ENCODE results near the gene DPP7.

DPP7 gene

GRCh38 chr9:137099231-137099630 lies 15.3 kb downstream of the DPP7 start:
- H3K27ac Mint-ChIP-seq: no peak overlapping the region
- peaks cover 20% of the 10 kb centered on the region for H3K4me1 Mint-ChIP-seq (ENCODE audit: low read depth)
- peaks cover 1% of the 10 kb centered on the region for H3K36me3 Mint-ChIP-seq
- H3K27me3 Mint-ChIP-seq: no peaks in the 10 kb centered on the region
- no peak overlapping the region for H3K4me3 Mint-ChIP-seq
- no peaks in the 10 kb centered on the region for H3K9me3 Mint-ChIP-seq (ENCODE audit: low read depth)

GRCh38 chr9:137097761-137098462 lies 16.6 kb downstream of the DPP7 start:
- H3K9me3 Mint-ChIP-seq (ENCODE audit: low read depth): no peaks in the 10 kb centered on the region
- no peak overlapping the region for H3K27ac Mint-ChIP-seq
- H3K36me3 Mint-ChIP-seq: peaks cover 2% of the 10 kb centered on the region
- peaks cover 21% of the 10 kb centered on the region for H3K4me1 Mint-ChIP-seq (ENCODE audit: low read depth)
- H3K4me3 Mint-ChIP-seq: no peak overlapping the region
- no peaks in the 10 kb centered on the region for H3K27me3 Mint-ChIP-seq

DNA sequence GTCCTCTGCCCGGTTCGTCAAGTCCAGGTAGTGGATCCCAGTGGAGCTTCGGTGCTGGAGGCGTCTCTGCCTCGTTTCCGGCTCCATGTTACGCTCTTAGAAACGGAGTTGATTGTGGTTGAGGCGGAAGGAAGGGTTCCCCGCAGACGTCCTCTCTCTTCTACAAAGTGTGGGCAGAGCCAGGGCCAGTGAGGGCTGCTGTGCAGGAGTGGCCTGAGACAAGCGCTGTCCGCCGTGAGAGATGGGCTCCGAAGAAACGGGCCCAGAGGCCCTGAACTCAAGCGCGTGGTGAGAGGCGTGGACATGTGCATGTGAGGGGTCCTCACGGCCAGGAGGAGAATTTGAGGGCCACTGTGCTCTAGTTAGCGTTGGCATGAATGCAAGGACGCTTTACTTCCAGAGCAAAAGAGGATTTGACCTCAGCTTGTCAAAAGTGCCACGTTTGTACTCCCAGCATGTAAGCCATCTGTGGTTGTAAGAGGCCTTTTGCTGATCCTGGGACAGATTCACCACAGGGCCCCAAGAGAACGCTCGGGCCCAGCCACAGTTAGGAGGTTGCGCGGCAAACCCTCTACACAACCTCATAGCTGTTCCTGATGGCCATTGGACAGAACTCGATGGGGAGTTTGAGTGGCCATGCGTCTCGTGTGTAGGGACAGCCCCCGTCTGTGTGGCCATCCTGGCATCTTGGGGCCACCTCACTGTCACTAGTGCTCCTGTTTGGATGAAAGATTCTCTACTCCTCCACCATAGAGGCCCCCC lies 17.6 kb downstream of the DPP7 start:
- Mint-ChIP-seq H3K27ac (peak overlapping the region; percentile 93), H3K9me3 (ENCODE audit: low read depth) (no peaks in the 10 kb centered on the region), H3K4me1 (ENCODE audit: low read depth) (peaks cover 23% of the 10 kb centered on the region), H3K36me3 (peaks cover 2% of the 10 kb centered on the region), H3K27me3 (no peaks in the 10 kb centered on the region), H3K4me3 (no peak overlapping the region)

- no peaks in the 10 kb centered on the region for H3K27me3 Mint-ChIP-seq
- H3K4me1 Mint-ChIP-seq (ENCODE audit: low read depth): peaks cover 23% of the 10 kb centered on the region
- peaks cover 2% of the 10 kb centered on the region for H3K36me3 Mint-ChIP-seq
- H3K27ac Mint-ChIP-seq: peak overlapping the region; percentile 93
- peak overlapping the region; percentile 86 for H3K4me3 Mint-ChIP-seq
- no peaks in the 10 kb centered on the region for H3K9me3 Mint-ChIP-seq (ENCODE audit: low read depth)
Measured at GRCh38 chr9:137095664-137096517, 18.6 kb downstream of the DPP7 start.

GRCh38 chr9:137089232-137089947 lies 25.1 kb downstream of the DPP7 start:
- Mint-ChIP-seq H3K27ac (no peak overlapping the region), H3K27me3 (no peaks in the 10 kb centered on the region), H3K36me3 (peaks cover 2% of the 10 kb centered on the region), H3K9me3 (ENCODE audit: low read depth) (no peaks in the 10 kb centered on the region), H3K4me3 (no peak overlapping the region), H3K4me1 (ENCODE audit: low read depth) (peaks cover 38% of the 10 kb centered on the region)

GRCh38 chr9:137088121-137088520 lies 26.4 kb downstream of the DPP7 start:
- Mint-ChIP-seq H3K27me3 (no peaks in the 10 kb centered on the region), H3K9me3 (ENCODE audit: low read depth) (no peaks in the 10 kb centered on the region), H3K4me1 (ENCODE audit: low read depth) (peaks cover 39% of the 10 kb centered on the region), H3K27ac (peak overlapping the region; percentile 83), H3K4me3 (peak overlapping the region; percentile 90), H3K36me3 (no peaks in the 10 kb centered on the region)

GRCh38 chr9:137087409-137087925 lies 27.1 kb downstream of the DPP7 start:
- no peaks in the 10 kb centered on the region for H3K27me3 Mint-ChIP-seq
- peaks cover 39% of the 10 kb centered on the region for H3K4me1 Mint-ChIP-seq (ENCODE audit: low read depth)
- H3K4me3 Mint-ChIP-seq: peak overlapping the region; percentile 90
- H3K9me3 Mint-ChIP-seq (ENCODE audit: low read depth): no peaks in the 10 kb centered on the region
- H3K36me3 Mint-ChIP-seq: no peaks in the 10 kb centered on the region
- H3K27ac Mint-ChIP-seq: peak overlapping the region; percentile 83

DNA sequence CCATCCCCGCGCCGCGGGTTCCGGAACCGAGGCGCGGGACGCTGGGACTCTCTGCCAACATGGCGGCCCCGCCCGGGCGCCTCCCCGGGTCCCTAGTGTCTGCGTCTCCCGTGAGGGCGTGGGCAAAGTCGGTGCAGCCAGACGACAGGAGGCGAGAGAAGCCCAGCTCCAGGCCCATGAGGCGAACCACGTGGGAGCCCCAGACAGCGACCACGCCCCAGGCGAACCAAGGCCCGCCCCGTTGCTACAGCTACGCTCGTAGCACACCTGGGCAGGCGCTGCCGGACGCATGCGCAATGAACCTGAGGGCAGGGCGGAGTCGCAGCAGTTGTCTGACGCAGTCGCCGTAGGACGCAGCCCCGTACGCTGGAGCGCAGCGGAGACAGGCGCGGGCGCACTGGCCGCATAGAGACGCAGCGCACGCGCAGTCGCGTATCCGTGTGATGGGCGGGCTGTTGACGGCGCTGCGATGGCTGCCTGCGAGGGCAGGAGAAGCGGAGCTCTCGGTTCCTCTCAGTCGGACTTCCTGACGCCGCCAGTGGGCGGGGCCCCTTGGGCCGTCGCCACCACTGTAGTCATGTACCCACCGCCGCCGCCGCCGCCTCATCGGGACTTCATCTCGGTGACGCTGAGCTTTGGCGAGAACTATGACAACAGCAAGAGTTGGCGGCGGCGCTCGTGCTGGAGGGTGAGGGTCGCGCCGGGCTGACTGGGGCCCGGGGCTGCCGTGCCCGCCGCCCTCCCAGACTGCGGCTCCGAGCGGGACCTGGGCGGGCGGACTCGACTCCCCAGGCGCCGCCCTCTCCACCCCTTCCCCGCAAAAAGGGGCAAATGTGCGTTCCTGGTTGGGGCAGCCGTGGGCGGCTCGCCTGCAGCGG lies 27.8 kb downstream of the DPP7 start, which contains the start of gene MAN1B1:
Gene MAN1B1, plus strand, starts transcription at position 455 of the 878 bp plus-strand sequence. Its CDS starts 15 bp downstream, at position 470.
- H3K27ac Mint-ChIP-seq: peak within 1 kb of the TSS; percentile 98
- H3K27me3 Mint-ChIP-seq: no peaks in the 10 kb centered on the region
- H3K4me3 Mint-ChIP-seq: peak within 1 kb of the TSS; percentile 95
- H3K4me1 Mint-ChIP-seq (ENCODE audit: low read depth): peaks cover 37% of the 10 kb centered on the region
- no peaks in the 10 kb centered on the region for H3K36me3 Mint-ChIP-seq
- H3K9me3 Mint-ChIP-seq (ENCODE audit: low read depth): no peaks in the 10 kb centered on the region

DNA sequence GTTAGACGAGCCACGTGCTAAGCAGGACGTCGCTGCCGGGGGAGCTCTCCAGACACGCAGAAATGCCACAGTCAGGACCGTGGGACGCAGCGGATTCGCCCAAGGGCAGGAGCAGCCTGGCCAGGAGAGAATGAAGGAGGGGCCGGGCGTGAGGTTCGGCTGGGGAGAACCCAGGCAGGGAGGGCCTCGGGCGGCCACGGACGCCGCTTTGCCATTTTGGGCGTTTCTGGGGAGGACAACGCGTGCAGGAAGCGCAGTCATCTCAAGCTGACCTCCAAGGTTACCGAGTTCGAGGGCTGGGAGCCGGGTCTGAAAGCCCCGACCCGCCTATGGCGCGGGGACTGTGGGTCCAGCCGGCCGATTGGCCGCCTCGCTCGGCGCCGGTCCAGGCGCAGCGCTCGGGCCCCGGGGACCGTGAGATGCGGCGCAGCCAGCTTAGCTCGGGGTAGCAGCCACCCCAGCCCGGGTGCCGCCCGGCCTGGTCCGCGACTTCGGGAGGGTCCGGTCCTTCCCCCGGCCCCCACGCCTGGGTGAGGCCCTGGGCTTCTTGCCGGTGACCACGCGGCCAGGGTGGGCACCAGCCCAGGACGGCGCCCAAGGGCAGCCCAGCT lies 28.5 kb downstream of the DPP7 start:
- Mint-ChIP-seq H3K4me1 (ENCODE audit: low read depth) (peaks cover 37% of the 10 kb centered on the region), H3K27ac (peak overlapping the region; percentile 98), H3K4me3 (peak overlapping the region; percentile 95), H3K36me3 (no peaks in the 10 kb centered on the region), H3K27me3 (no peaks in the 10 kb centered on the region), H3K9me3 (ENCODE audit: low read depth) (no peaks in the 10 kb centered on the region)

- H3K4me1 Mint-ChIP-seq (ENCODE audit: low read depth): peaks cover 38% of the 10 kb centered on the region
- no peaks in the 10 kb centered on the region for H3K9me3 Mint-ChIP-seq (ENCODE audit: low read depth)
- no peak overlapping the region for H3K27ac Mint-ChIP-seq
Measured at GRCh38 chr9:137084526-137084925, 30.0 kb downstream of the DPP7 start.

GRCh38 chr9:137083394-137084004 lies 31.0 kb downstream of the DPP7 start:
- Mint-ChIP-seq H3K4me3 (no peak overlapping the region), H3K27ac (no peak overlapping the region), H3K9me3 (ENCODE audit: low read depth) (no peaks in the 10 kb centered on the region), H3K4me1 (ENCODE audit: low read depth) (peaks cover 29% of the 10 kb centered on the region), H3K36me3 (no peaks in the 10 kb centered on the region), H3K27me3 (no peaks in the 10 kb centered on the region)

More at GRCh38 chr9:137084526-137084925, 30.0 kb downstream of the DPP7 start:
- H3K36me3 Mint-ChIP-seq: no peaks in the 10 kb centered on the region
- no peaks in the 10 kb centered on the region for H3K27me3 Mint-ChIP-seq
- no peak overlapping the region for H3K4me3 Mint-ChIP-seq

- peaks cover 25% of the 10 kb centered on the region for H3K4me1 Mint-ChIP-seq (ENCODE audit: low read depth)
- no peaks in the 10 kb centered on the region for H3K36me3 Mint-ChIP-seq
- no peaks in the 10 kb centered on the region for H3K9me3 Mint-ChIP-seq (ENCODE audit: low read depth)
- no peak overlapping the region for H3K4me3 Mint-ChIP-seq
- H3K27ac Mint-ChIP-seq: no peak overlapping the region
- no peaks in the 10 kb centered on the region for H3K27me3 Mint-ChIP-seq
Measured at GRCh38 chr9:137082925-137083290, 31.6 kb downstream of the DPP7 start.

Data from activated naive CD8-positive, alpha-beta T cell (primary cell).